Measurements from ENCODE around the gene PITHD1.
A peak's percentile ranks its signal among the peaks of the same experiment; 100 is the strongest.
"Not testable (repeated sequence)": the region's sequence is repeated elsewhere in the genome, so short reads cannot be mapped to it uniquely, and the experiment has no call there.

The PITHD1 gene

GRCh38 chr1:23817633-23818032, 39.4 kb downstream of the PITHD1 start:
- Mint-ChIP-seq H3K27ac (no peak overlapping the region), H3K4me1 (no peaks in the 10 kb centered on the region), H3K27me3 (no peaks in the 10 kb centered on the region), H3K4me3 (no peak overlapping the region), H3K9me3 (no peaks in the 10 kb centered on the region), H3K36me3 (ENCODE audit: low read depth) (peaks cover 7% of the 10 kb centered on the region)
- no peak for DNase-seq
- no peak for ATAC-seq

- H3K4me1 Mint-ChIP-seq = peaks cover 23% of the 10 kb centered on the region
- no peak for DNase-seq
- H3K9me3 Mint-ChIP-seq = no peaks in the 10 kb centered on the region
- H3K27ac Mint-ChIP-seq = peak overlapping the region; percentile 49
- H3K4me3 Mint-ChIP-seq = peak overlapping the region; percentile 94
- H3K36me3 Mint-ChIP-seq (ENCODE audit: low read depth) = peaks cover 3% of the 10 kb centered on the region
- H3K27me3 Mint-ChIP-seq = no peaks in the 10 kb centered on the region
- ATAC-seq = no peak
These were observed 45.5 kb downstream of the PITHD1 start for GRCh38 chr1:23823767-23824166.

GRCh38 chr1:23824711-23825075, 46.5 kb downstream of the PITHD1 start:
- ATAC-seq = no peak
- Mint-ChIP-seq H3K4me1 (peaks cover 23% of the 10 kb centered on the region), H3K36me3 (ENCODE audit: low read depth) (peaks cover 3% of the 10 kb centered on the region), H3K9me3 (no peaks in the 10 kb centered on the region), H3K27ac (peak overlapping the region; percentile 93), H3K27me3 (no peaks in the 10 kb centered on the region), H3K4me3 (peak overlapping the region; percentile 94)
- no peak for DNase-seq

- DNase-seq (peak; percentile 92), ATAC-seq (peak; percentile 96)
- no peaks in the 10 kb centered on the region for H3K27me3 Mint-ChIP-seq
- peaks cover 26% of the 10 kb centered on the region for H3K4me1 Mint-ChIP-seq
- peak within 1 kb of the TSS; percentile 94 for H3K4me3 Mint-ChIP-seq
- peak within 1 kb of the TSS; percentile 93 for H3K27ac Mint-ChIP-seq
- no peaks in the 10 kb centered on the region for H3K9me3 Mint-ChIP-seq
- peaks cover 3% of the 10 kb centered on the region for H3K36me3 Mint-ChIP-seq (ENCODE audit: low read depth)
These were observed 47.0 kb downstream of the PITHD1 start, which contains the start of gene HMGCL for GRCh38 chr1:23825076-23825761. HMGCL (minus strand) TSS chr1:23825429; CDS start chr1:23825415, 14 bp downstream.

GRCh38 chr1:23825762-23826522, 47.7 kb downstream of the PITHD1 start:
- H3K36me3 Mint-ChIP-seq (ENCODE audit: low read depth) = no peaks in the 10 kb centered on the region
- H3K27ac Mint-ChIP-seq = peak overlapping the region; percentile 93
- H3K27me3 Mint-ChIP-seq = no peaks in the 10 kb centered on the region
- H3K9me3 Mint-ChIP-seq = no peaks in the 10 kb centered on the region
- ATAC-seq (no peak), DNase-seq (no peak)
- H3K4me1 Mint-ChIP-seq = peaks cover 29% of the 10 kb centered on the region
- H3K4me3 Mint-ChIP-seq = peak overlapping the region; percentile 94

- H3K36me3 Mint-ChIP-seq (ENCODE audit: low read depth); H3K27ac Mint-ChIP-seq; H3K27me3 Mint-ChIP-seq; ATAC-seq; H3K9me3 Mint-ChIP-seq; DNase-seq; H3K4me3 Mint-ChIP-seq: not testable (repeated sequence)
- H3K4me1 Mint-ChIP-seq = peaks cover 29% of the 10 kb centered on the region
These were observed 48.4 kb downstream of the PITHD1 start for GRCh38 chr1:23826590-23826989.

GRCh38 chr1:23827717-23828116, 49.5 kb downstream of the PITHD1 start:
- ATAC-seq = no peak
- no peak overlapping the region for H3K27ac Mint-ChIP-seq

GRCh38 chr1:23834156-23834555, 55.9 kb downstream of the PITHD1 start:
- peaks cover 22% of the 10 kb centered on the region for H3K4me1 Mint-ChIP-seq
- not testable (repeated sequence) for H3K27ac Mint-ChIP-seq; H3K9me3 Mint-ChIP-seq; H3K27me3 Mint-ChIP-seq; H3K36me3 Mint-ChIP-seq (ENCODE audit: low read depth); ATAC-seq; DNase-seq; H3K4me3 Mint-ChIP-seq

More at GRCh38 chr1:23827717-23828116, 49.5 kb downstream of the PITHD1 start:
- no peak for DNase-seq
- Mint-ChIP-seq H3K9me3 (no peaks in the 10 kb centered on the region), H3K36me3 (ENCODE audit: low read depth) (no peaks in the 10 kb centered on the region), H3K4me1 (peaks cover 29% of the 10 kb centered on the region), H3K4me3 (no peak overlapping the region), H3K27me3 (no peaks in the 10 kb centered on the region)

GRCh38 chr1:23836037-23836436, 57.8 kb downstream of the PITHD1 start:
- peaks cover 15% of the 10 kb centered on the region for H3K4me1 Mint-ChIP-seq
- H3K9me3 Mint-ChIP-seq = no peaks in the 10 kb centered on the region
- ATAC-seq (peak; percentile 41), DNase-seq (no peak)
- H3K36me3 Mint-ChIP-seq (ENCODE audit: low read depth) = no peaks in the 10 kb centered on the region
- no peak overlapping the region for H3K4me3 Mint-ChIP-seq
- peaks cover 4% of the 10 kb centered on the region for H3K27me3 Mint-ChIP-seq
- H3K27ac Mint-ChIP-seq = no peak overlapping the region

All from activated naive CD8-positive, alpha-beta T cell treated with anti-CD3 and anti-CD28 coated beads, Interleukin-2, amount 50 U/mL, for 24 hours (primary cell).